SK-N-SH treated with all-trans-retinoic acid at 6 μM for 48 hours (cell line): ENCODE data around the gene RBFOX1.

ENCODE experiments used
- ATAC-seq: fragments of 200-7000 bp; cut with Tn5 transposase; 3 replicates; pipeline ENCODE4 v1.9.1; 2020; ENCODE audit warnings: mild to moderate bottlenecking, moderate library complexity
- ARNTL ChIP-seq: fragments of 450-650 bp; formaldehyde crosslinking; IDR thresholded peaks from 2 replicates; pipeline ENCODE4 v1.5.0; 2020; ENCODE audit warnings: low read depth, mild to moderate bottlenecking, moderate library complexity, borderline replicate concordance
- BACH2 ChIP-seq: fragments of 250-450 bp; sonication (Bioruptor Pico); IDR thresholded peaks from 2 replicates; pipeline ENCODE4 v1.9.0; 2021; ENCODE audit warnings: mild to moderate bottlenecking, borderline replicate concordance
- CSDC2 ChIP-seq: fragments of 250-450 bp; sonication (Bioruptor Pico); IDR thresholded peaks from 2 replicates; pipeline ENCODE4 v1.5.0; 2020; ENCODE audit warnings: mild to moderate bottlenecking, moderate library complexity
- ISL1 ChIP-seq: fragments of 250-450 bp; sonication (Bioruptor Pico); IDR thresholded peaks from 2 replicates; pipeline ENCODE4 v2.1.2; 2022; ENCODE audit warnings: mild to moderate bottlenecking, moderate library complexity
- OSR1 ChIP-seq: fragments of 250-450 bp; sonication (Bioruptor Pico); IDR thresholded peaks from 2 replicates; pipeline ENCODE4 v1.8.0; 2022; ENCODE audit warnings: moderate library complexity, mild to moderate bottlenecking, inconsistent platforms
- PPARA ChIP-seq: fragments of 250-450 bp; sonication (Bioruptor Pico); IDR thresholded peaks from 2 replicates; pipeline ENCODE4 v1.5.0; 2020; ENCODE audit warnings: mild to moderate bottlenecking, borderline replicate concordance
- RARB ChIP-seq: fragments of 250-450 bp; sonication (Bioruptor Pico); IDR thresholded peaks from 2 replicates; pipeline ENCODE4 v1.8.0; 2021; ENCODE audit warnings: mild to moderate bottlenecking, moderate library complexity
- SNAI2 ChIP-seq: fragments of 250-450 bp; sonication (Bioruptor Pico); IDR thresholded peaks from 2 replicates; pipeline ENCODE4 v1.5.0; 2020; ENCODE audit warnings: mild to moderate bottlenecking, moderate library complexity
- TCF4 ChIP-seq: fragments of 250-450 bp; sonication (Bioruptor Pico); IDR thresholded peaks from 2 replicates; pipeline ENCODE4 v1.8.0; 2021; ENCODE audit warnings: mild to moderate bottlenecking, moderate library complexity, borderline replicate concordance
- TOX ChIP-seq: fragments of 250-450 bp; sonication (Bioruptor Pico); IDR thresholded peaks from 2 replicates; pipeline ENCODE4 v1.8.0; 2021; ENCODE audit warnings: mild to moderate bottlenecking, moderate library complexity, borderline replicate concordance
- ZC3H10 ChIP-seq: fragments of 250-450 bp; sonication (Bioruptor Pico); IDR thresholded peaks from 2 replicates; pipeline ENCODE4 v1.5.1; 2021; ENCODE audit warnings: mild to moderate bottlenecking, moderate library complexity
- ZFP3 ChIP-seq: fragments of 250-450 bp; sonication (Bioruptor Pico); IDR thresholded peaks from 2 replicates; pipeline ENCODE4 v1.5.0; 2020; ENCODE audit warnings: mild to moderate bottlenecking, moderate library complexity
- ZFP30 ChIP-seq: fragments of 450-650 bp; formaldehyde crosslinking; IDR thresholded peaks from 2 replicates; pipeline ENCODE4 v1.5.0; 2022; ENCODE audit warnings: mild to moderate bottlenecking, moderate library complexity
- ZNF70 ChIP-seq: fragments of 450-650 bp; formaldehyde crosslinking; IDR thresholded peaks from 2 replicates; pipeline ENCODE4 v1.5.0; 2020; ENCODE audit warnings: mild to moderate bottlenecking, moderate library complexity
- ZNF8 ChIP-seq: fragments of 450-650 bp; formaldehyde crosslinking; IDR thresholded peaks from 2 replicates; pipeline ENCODE4 v1.5.0; 2020; ENCODE audit warnings: mild to moderate bottlenecking, moderate library complexity
- TF ChIP-seq, protein P1 (sequence below): fragments of 250-450 bp; sonication (Bioruptor Pico); IDR thresholded peaks from 2 replicates; pipeline ENCODE4 v1.8.0; 2021; ENCODE audit warnings: low read depth, mild to moderate bottlenecking, moderate library complexity, borderline replicate concordance
- TF ChIP-seq, protein P2 (sequence below): fragments of 250-450 bp; sonication (Bioruptor Pico); IDR thresholded peaks from 2 replicates; pipeline ENCODE4 v1.5.1; 2020; ENCODE audit warnings: low read depth, mild to moderate bottlenecking, moderate library complexity
- TF ChIP-seq, protein P3 (sequence below): fragments of 250-450 bp; sonication (Bioruptor Pico); IDR thresholded peaks from 2 replicates; pipeline ENCODE4 v1.5.1; 2021; ENCODE audit warnings: mild to moderate bottlenecking, moderate library complexity
- TF ChIP-seq, protein P4 (sequence below): fragments of 250-450 bp; sonication (Bioruptor Pico); IDR thresholded peaks from 2 replicates; pipeline ENCODE4 v1.8.0; 2020; ENCODE audit warnings: mild to moderate bottlenecking, moderate library complexity, borderline replicate concordance

Gene RBFOX1

DNA sequence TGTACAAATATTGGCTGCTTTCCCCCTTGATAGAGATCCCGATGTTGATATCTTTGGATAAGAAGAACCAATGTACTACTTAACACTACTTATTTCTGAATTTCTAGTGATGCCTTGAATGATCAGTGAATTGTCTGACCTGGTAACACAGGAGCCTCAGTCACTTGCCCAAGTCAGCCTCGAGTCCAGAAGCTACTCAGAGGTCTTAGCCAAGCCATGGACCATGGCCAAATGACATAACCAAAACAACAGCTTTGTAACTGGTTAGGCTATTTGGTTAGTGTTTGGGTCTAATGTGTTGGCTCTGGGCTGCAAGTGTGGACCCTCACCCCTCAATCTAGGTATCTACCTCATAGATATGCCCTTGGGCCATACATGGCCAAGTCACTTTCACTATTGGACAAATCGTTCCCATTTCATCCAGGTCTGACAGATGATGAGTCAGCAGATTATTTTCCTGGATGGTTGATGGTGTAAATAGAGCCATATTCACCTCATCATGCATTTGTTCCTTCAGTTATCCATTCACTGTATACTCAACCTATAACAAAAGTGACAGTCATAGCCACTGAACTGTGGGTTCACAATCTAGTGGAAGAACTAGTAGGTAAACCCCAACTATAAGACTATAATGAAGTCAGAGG is 3.5 kb downstream of the RBFOX1 start:
- TF ChIP-seq ARNTL (CRISPR knock-in tag) (no peak), ZC3H10 (no peak), CSDC2 (CRISPR knock-in tag) (no peak), SNAI2 (no peak), BACH2 (CRISPR knock-in tag) (no peak), ZNF70 (CRISPR knock-in tag) (no peak), ZFP3 (CRISPR knock-in tag) (no peak), OSR1 (no peak)
- TF ChIP-seq, protein P1, sequence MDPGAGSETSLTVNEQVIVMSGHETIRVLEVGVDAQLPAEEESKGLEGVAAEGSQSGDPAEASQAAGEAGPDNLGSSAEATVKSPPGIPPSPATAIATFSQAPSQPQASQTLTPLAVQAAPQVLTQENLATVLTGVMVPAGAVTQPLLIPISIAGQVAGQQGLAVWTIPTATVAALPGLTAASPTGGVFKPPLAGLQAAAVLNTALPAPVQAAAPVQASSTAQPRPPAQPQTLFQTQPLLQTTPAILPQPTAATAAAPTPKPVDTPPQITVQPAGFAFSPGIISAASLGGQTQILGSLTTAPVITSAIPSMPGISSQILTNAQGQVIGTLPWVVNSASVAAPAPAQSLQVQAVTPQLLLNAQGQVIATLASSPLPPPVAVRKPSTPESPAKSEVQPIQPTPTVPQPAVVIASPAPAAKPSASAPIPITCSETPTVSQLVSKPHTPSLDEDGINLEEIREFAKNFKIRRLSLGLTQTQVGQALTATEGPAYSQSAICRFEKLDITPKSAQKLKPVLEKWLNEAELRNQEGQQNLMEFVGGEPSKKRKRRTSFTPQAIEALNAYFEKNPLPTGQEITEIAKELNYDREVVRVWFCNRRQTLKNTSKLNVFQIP (CRISPR knock-in tag), result no peak
- TF ChIP-seq, protein P2, sequence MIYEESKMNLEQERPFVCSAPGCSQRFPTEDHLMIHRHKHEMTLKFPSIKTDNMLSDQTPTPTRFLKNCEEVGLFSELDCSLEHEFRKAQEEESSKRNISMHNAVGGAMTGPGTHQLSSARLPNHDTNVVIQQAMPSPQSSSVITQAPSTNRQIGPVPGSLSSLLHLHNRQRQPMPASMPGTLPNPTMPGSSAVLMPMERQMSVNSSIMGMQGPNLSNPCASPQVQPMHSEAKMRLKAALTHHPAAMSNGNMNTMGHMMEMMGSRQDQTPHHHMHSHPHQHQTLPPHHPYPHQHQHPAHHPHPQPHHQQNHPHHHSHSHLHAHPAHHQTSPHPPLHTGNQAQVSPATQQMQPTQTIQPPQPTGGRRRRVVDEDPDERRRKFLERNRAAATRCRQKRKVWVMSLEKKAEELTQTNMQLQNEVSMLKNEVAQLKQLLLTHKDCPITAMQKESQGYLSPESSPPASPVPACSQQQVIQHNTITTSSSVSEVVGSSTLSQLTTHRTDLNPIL, result no peak
- TF ChIP-seq, protein P3, sequence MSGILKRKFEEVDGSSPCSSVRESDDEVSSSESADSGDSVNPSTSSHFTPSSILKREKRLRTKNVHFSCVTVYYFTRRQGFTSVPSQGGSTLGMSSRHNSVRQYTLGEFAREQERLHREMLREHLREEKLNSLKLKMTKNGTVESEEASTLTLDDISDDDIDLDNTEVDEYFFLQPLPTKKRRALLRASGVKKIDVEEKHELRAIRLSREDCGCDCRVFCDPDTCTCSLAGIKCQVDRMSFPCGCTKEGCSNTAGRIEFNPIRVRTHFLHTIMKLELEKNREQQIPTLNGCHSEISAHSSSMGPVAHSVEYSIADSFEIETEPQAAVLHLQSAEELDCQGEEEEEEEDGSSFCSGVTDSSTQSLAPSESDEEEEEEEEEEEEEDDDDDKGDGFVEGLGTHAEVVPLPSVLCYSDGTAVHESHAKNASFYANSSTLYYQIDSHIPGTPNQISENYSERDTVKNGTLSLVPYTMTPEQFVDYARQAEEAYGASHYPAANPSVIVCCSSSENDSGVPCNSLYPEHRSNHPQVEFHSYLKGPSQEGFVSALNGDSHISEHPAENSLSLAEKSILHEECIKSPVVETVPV (CRISPR knock-in tag), result no peak
- ATAC-seq, result no peak

DNA sequence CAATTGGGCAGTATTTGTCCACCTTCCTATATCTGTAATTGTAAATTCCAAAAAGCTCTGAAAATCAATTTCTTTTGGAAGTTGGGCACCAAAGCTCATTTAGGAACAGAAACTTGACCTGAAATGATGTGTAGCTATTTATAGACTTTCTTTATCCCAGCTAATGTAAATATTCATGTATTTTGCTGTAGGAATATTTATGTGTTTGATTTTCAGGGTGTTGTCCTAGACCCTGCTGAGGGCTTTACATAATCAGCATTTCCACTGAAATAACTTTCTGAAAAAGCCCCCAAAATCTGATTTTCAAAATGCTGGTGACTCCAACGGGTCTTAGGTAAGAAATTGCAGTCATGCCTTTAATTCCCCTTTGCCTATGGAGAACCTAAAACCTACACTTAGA is 4.1 kb downstream of the RBFOX1 start:
- no peak for TF ChIP-seq ZNF8 (CRISPR knock-in tag)
- no peak for TF ChIP-seq ZFP3 (CRISPR knock-in tag)
- TF ChIP-seq OSR1, result no peak
- no peak for TF ChIP-seq RARB
- no peak for TF ChIP-seq CSDC2 (CRISPR knock-in tag)
- no peak for TF ChIP-seq ARNTL (CRISPR knock-in tag)
- no peak for TF ChIP-seq PPARA (CRISPR knock-in tag)
- ATAC-seq, result no peak

DNA sequence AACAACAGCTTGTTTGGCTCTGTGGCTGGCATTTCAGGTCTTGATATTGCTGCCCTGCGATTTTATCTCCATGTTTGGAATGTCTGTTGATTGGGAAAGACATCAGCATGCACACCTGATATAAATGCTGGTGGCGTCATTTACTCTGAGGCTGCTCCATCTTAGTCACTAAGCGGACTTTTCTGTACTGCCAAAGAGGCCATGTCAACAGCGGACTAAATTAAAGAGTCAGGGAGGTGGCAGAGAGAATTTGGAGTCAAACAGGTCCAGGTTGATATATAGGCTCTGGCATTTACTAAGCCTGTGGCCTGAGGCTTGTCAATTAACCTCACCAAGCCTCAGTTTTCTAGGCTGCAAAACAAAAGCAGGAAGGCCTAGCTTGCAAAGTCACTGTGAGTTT is 6.2 kb downstream of the RBFOX1 start:
- TF ChIP-seq CSDC2 (CRISPR knock-in tag), result no peak
- TF ChIP-seq PPARA (CRISPR knock-in tag), result no peak
- ATAC-seq, result no peak

DNA sequence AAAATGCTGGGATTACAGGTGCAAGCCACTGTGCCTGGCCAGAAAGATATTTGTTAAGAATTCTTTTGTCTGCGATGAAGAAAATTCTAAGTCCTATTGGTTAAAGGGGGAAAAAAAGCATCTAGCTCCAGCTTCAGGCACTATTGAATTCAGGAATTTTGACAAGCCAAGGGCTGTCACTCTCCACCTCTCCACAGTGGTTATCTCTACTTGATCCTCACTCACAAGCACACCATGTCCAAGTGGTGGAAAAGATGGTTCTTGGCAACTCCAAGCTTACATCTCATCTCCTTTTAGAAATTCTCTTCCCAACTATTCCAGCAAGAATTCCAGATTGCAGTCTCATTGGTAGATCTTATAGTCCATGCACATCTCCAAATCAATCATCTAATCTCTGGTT is 7.1 kb downstream of the RBFOX1 start:
- TF ChIP-seq ZFP30 (CRISPR knock-in tag) (no peak), OSR1 (no peak)
- ATAC-seq, result no peak

DNA sequence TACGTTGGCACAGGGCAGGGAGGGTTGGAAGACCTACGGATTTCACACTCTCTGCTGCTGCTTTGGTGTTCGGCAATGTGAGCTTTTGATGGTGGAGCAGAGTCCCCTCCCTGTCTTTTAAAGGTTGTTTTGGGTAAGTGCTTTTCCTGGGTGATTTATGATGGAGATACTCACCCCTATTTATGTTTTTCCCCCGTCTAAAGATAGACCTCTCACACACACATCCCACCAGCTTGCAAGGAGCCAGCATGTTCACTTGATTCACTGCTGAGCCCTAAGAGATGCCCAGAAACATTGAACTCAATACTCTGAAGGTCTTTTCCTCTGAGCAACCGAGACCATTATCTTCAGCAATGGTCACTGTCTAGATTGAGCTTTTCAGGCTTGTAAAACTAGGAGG is 8.3 kb downstream of the RBFOX1 start:
- no peak for TF ChIP-seq TOX (CRISPR knock-in tag)
- TF ChIP-seq, protein P3 (CRISPR knock-in tag), result no peak
- TF ChIP-seq ISL1 (CRISPR knock-in tag), result no peak
- TF ChIP-seq OSR1, result no peak
- no peak for TF ChIP-seq TCF4 (CRISPR knock-in tag)
- no peak for TF ChIP-seq ZFP30 (CRISPR knock-in tag)
- TF ChIP-seq ZC3H10, result no peak
- no peak for TF ChIP-seq ARNTL (CRISPR knock-in tag)

DNA sequence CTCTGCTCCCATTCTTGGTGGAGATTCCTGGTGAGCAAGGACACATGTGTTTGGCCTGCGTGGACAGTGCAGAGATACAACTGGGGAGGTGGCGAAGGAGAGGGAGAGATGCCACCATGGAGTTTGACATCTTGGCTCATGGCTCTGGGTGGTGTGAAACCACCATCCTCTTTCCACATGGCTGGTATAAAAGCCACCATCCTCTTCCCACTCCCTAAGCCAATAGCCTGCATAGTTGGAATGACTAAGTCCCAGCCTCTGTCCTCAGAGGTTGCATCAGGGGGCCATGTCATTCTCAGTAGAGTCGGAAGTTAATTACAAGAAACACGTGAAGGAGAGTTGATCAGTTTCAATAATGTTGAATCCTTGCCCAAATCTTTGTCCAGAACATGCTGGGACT is 10.0 kb downstream of the RBFOX1 start:
- no peak for ATAC-seq
- TF ChIP-seq ZNF8 (CRISPR knock-in tag) (no peak), PPARA (CRISPR knock-in tag) (no peak), ZNF70 (CRISPR knock-in tag) (no peak), SNAI2 (no peak), TCF4 (CRISPR knock-in tag) (no peak), CSDC2 (CRISPR knock-in tag) (no peak)
- TF ChIP-seq, protein P4, sequence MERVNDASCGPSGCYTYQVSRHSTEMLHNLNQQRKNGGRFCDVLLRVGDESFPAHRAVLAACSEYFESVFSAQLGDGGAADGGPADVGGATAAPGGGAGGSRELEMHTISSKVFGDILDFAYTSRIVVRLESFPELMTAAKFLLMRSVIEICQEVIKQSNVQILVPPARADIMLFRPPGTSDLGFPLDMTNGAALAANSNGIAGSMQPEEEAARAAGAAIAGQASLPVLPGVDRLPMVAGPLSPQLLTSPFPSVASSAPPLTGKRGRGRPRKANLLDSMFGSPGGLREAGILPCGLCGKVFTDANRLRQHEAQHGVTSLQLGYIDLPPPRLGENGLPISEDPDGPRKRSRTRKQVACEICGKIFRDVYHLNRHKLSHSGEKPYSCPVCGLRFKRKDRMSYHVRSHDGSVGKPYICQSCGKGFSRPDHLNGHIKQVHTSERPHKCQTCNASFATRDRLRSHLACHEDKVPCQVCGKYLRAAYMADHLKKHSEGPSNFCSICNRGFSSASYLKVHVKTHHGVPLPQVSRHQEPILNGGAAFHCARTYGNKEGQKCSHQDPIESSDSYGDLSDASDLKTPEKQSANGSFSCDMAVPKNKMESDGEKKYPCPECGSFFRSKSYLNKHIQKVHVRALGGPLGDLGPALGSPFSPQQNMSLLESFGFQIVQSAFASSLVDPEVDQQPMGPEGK (CRISPR knock-in tag), result no peak

More for the DNA sequence above, 8.3 kb downstream of the RBFOX1 start:
- ATAC-seq, result no peak
